Measurements from ENCODE around the gene CLTC. TPM values are rescaled to one million over a fixed set of nuclear protein-coding genes. Genes with fewer than 3 reads are reported as not detected.

CLTC gene
- total RNA-seq = 220 and 306 TPM in 2 replicates

GRCh38 chr17:59619298-59620063 lies at the start of gene CLTC:
Gene CLTC (plus strand): TSS chr17:59619895. CDS start chr17:59620132, 237 bp downstream.

GRCh38 chr17:59707149-59707970 lies 87.7 kb downstream of the CLTC start, which contains the start of the genes PTRH2 and VMP1:
Gene PTRH2 (minus strand): TSS chr17:59707430. CDS start chr17:59697978, 9,452 bp downstream.
Gene VMP1 (plus strand): TSS chr17:59707654. CDS start chr17:59731447, 23,793 bp downstream.

Other genes starting within 250 kb of the CLTC start
- 40.8 and 42.8 TPM in 2 replicates for gene DHX40, start 54.3 kb upstream of the CLTC start, total RNA-seq
- 40.0 and 41.2 TPM in 2 replicates for gene PTRH2, start 87.5 kb downstream of the CLTC start, total RNA-seq
- 135 and 169 TPM in 2 replicates for gene VMP1, start 87.8 kb downstream of the CLTC start, total RNA-seq

All from cardiac atrium fibroblast (primary cell).